GM12872 (cell line): ENCODE results near the gene BORA.
A peak's percentile ranks its signal among the peaks of the same experiment; 100 is the strongest.

Experiments used
- TF ChIP-seq, protein P1 (sequence below): IDR thresholded peaks from 3 replicates; pipeline ENCODE4 v1.5.1; 2011; ENCODE audit warnings: low read depth, mild to moderate bottlenecking, low read length, moderate library complexity; ENCODE audit not compliant: insufficient read depth

Gene BORA

DNA sequence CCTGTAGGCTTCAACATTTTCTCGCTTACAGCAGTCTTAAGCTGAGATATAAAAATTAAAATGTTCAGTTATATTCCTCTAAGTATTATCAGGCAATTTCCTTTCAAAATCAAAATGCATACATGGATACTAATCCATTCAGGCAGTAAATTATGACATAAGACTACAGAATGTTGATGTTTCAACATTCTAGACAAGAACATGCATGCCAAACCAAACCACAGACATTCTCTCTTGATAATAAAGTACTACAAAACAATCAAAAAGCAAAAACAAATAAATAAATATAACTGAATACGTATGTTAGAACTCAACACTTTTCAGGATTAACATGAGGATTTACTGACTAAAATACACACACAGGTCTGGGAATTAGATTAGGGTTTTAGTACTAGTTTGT is 46.3 kb downstream of the BORA start:
- TF ChIP-seq, protein P1, sequence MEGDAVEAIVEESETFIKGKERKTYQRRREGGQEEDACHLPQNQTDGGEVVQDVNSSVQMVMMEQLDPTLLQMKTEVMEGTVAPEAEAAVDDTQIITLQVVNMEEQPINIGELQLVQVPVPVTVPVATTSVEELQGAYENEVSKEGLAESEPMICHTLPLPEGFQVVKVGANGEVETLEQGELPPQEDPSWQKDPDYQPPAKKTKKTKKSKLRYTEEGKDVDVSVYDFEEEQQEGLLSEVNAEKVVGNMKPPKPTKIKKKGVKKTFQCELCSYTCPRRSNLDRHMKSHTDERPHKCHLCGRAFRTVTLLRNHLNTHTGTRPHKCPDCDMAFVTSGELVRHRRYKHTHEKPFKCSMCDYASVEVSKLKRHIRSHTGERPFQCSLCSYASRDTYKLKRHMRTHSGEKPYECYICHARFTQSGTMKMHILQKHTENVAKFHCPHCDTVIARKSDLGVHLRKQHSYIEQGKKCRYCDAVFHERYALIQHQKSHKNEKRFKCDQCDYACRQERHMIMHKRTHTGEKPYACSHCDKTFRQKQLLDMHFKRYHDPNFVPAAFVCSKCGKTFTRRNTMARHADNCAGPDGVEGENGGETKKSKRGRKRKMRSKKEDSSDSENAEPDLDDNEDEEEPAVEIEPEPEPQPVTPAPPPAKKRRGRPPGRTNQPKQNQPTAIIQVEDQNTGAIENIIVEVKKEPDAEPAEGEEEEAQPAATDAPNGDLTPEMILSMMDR: no peak

DNA sequence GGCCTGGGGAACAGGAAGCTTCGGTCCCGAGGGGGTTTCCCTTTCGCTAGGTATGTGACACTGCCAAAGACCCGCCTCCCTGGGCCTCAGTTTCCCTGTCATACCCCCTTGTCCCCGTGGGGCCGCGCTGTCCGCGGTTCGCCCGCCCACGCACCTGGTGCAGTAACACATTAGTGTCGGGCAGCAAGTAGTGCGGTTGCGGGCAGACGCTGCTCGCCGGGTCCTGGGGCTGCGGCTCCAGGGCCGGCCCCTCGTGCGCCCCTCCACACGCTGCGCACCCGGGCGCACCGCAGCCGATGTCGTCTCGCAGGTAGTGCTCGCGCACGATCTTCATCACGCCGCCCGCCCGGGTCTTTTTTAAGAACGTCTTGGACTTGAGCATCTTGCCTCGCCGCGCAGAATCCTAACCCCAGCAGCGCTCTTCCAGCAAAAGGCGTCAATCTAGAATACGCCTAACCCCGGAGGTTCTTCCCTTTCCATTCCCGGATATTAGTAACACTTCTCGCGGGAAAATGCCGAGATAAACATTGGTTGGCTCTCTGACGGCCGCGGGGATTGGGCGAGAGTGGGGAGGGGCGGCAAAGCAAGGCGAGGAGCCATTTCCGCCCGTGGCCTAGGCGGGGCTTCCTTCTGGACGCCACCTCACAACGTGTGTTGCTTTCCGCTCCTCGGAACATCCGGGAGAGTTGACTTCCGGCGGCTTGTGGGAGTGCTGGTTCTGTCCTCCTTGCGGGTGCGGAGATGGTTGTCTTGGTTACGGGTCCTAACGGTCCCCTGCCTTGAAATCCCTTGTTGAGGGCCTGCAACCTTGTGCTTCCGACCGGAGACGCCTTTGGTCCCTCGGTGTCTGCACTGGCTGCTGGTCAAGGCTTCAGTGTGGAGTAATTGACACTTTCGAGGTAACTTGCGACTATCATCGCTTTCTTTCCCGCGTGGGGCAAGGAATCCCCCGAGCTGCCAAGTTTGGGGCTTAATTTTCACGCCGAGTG is 54.0 kb downstream of the BORA start, which contains the start of the genes DIS3 and PIBF1:
Gene DIS3 (minus strand): TSS at position 450 of the 989 bp plus-strand sequence. CDS start 68 bp downstream, at position 382.
Gene PIBF1 (plus strand): TSS at position 683 of the 989 bp plus-strand sequence. CDS start 1,337 bp downstream, outside the sequence.
- TF ChIP-seq, protein P1: peak; percentile 33; the same call in 2 of the 3 replicates

DNA sequence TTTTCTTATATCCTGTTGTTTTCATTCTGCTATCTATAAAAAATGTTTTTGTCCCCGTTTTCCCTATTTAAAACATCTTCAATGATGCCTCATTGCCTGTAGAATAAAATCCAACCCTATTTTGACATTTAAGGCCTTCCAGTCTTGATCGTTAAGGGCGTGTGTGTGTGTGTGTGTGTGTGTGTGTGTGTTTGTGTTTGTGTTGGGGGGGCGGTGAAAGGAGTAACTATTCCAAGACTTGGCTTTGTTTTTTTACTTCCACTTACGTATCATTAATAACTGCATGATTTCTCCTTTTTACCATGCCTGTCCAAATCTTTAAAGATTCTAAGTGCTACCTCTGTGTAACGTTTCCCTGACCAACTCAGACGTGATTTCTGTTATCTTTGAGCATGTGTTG is 55.0 kb downstream of the BORA start:
- TF ChIP-seq, protein P1: no peak

DNA sequence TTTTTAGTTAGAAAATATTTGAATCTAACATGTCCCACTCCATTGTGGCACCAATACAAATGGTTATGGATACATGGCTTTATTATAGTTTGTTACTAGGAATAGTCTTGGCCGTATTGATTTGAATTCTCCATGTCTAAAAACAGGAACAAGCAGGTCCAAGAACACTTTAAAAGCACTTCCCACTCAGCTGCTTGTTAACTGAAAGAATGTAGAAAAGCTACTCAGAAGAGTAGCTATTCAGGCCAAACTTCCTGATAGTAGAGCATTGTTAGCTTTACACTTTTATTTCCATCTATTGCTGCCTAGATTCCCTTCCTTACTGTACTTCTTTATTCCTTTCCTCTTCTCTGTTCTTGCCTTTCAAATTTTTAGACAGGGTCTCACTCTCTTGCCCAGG is 61.1 kb downstream of the BORA start:
- TF ChIP-seq, protein P1: no peak

DNA sequence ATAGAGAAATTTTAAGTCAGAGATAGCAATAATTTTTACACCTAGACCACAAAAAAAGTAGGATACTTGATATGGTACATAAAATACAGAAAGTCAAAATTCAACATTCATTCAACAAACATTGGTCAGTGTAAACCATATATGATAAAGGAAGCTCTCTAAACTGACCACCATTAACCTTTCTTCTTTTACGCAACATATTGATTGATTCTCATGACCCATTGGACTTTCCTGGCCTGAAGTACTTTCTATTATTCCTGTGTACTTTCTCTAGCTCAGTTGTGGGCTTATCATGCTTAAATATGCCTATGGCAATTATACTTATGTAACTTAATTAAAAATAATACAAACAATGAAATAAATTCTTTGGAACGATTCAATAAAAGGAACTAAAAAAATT is 64.9 kb downstream of the BORA start:
- TF ChIP-seq, protein P1: no peak

DNA sequence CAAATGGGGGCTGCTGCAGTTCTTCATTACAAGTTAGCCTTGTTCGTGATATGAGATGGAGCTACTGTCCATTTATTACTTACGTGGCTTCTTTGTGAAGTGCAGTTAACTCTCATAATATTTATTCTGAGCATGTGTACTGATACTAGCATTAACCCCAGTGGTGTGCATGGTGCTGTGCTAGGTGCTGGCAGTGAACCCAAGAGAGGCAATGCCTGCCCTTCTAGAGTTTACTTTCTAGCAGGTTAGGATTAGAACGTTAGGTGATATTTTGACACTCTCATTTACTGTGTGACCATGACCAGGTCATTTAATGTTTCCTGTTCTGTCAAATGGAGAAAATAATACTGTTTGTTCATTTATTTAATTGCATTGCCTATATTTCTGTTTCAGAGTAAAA is 71.1 kb downstream of the BORA start:
- TF ChIP-seq, protein P1: no peak

DNA sequence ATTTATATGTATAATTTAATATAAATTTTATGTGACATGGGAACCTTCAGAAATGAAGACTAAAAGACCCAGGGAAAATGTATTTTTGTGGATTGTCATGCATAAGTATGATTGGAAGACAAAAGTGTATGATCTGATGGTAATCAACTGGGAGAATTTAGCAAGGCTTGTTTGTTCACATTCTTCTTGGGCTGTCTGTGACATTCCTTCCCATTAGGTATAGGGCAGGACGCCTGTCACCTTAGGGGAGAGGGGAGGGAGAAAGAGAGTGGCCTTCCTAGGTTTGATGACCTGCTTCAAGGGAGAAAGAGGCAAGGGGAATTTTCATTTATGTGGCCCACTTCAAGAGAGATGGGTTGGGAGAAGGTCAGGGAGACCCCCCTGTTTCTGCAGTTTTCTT is 76.6 kb downstream of the BORA start:
- TF ChIP-seq, protein P1: no peak
